Endothelial cell of umbilical vein (primary cell): ENCODE data around the gene TSBP1. TPM values are rescaled to one million over a fixed set of nuclear protein-coding genes. Genes with fewer than 3 reads are reported as not detected.

Experiments
- BruUV-seq: library from RNA; stranded (reverse); fragments of 400-500 nt; replicated peaks from 2 replicates; lab custom pipeline; 2021; lab: Mats Ljungman, UMichigan
- CTCF ChIA-PET: fragments of 300-600, 350-600 bp; sonication (Branson Sonifier 250); formaldehyde crosslinking; loops from one replicate; lab custom pipeline; 2021; ENCODE audit warnings: antibody characterized with exemption, inconsistent platforms; lab: Charles Lee
- POLR2A ChIA-PET: fragments of 300-600, 350-600 bp; sonication (Branson Sonifier 250); formaldehyde crosslinking; loops from one replicate; lab custom pipeline; 2021; ENCODE audit warnings: antibody characterized with exemption, inconsistent platforms; lab: Charles Lee
- DNase-seq: peaks from one replicate; pipeline ENCODE4 v3.0.0-alpha.2; 2011; ENCODE audit warnings: low read depth, low spot score
- FAIRE-seq: peaks from 2 replicates; lab custom pipeline; 2011; peaks lifted over from hg19 to GRCh38; lab: Jason Lieb, UNC
- H2AFZ ChIP-seq: 2 replicates; pipeline ENCODE4 v1.6.0; 2012; ENCODE audit warnings: low read depth, low read length, control low read depth, inconsistent platforms
- H3K27ac ChIP-seq: 2 replicates; pipeline ENCODE4 v1.5.1; 2011; ENCODE audit warnings: low read depth, mild to moderate bottlenecking, control low read depth, low read length, moderate library complexity; ENCODE audit not compliant: insufficient read depth
- H3K27me3 ChIP-seq, 2 experiments: 2 replicates each; pipeline versions ENCODE4 v1.6.0 to v1.6.1; 2011; ENCODE audit warnings: low read length in 2 of 2, mixed read lengths in 1 of 2; ENCODE audit not compliant: control insufficient read depth in 2 of 2, insufficient read depth in 2 of 2
- H3K36me3 ChIP-seq, 2 experiments: 2 replicates in 1 of 2; 3 replicates in 1 of 2; pipeline ENCODE4 v1.5.1; 2011; ENCODE audit warnings: low read length in 2 of 2, mild to moderate bottlenecking in 1 of 2, moderate library complexity in 1 of 2; ENCODE audit not compliant: control insufficient read depth in 2 of 2, insufficient read depth in 2 of 2; ENCODE audit errors: extremely low read depth in 1 of 2
- H3K4me1 ChIP-seq: 3 replicates; pipeline ENCODE4 v1.5.1; 2011; ENCODE audit warnings: mild to moderate bottlenecking, low read length; ENCODE audit not compliant: control insufficient read depth, insufficient read depth; ENCODE audit errors: extremely low read depth
- H3K4me2 ChIP-seq: 2 replicates; pipeline ENCODE4 v1.6.1; 2011; ENCODE audit warnings: low read length, control low read depth, mixed read lengths; ENCODE audit not compliant: insufficient read depth
- H3K4me3 ChIP-seq, 3 experiments: fragments of 200-600 bp in 1 of 3; sonication (generic), shearing (Covaris generic) in 1 of 3; replicated peaks in 1 of 3; 2 replicates each; pipeline ENCODE4 v1.5.1; 2011 to 2016; ENCODE audit warnings: control low read depth in 3 of 3, low read length in 3 of 3, mild to moderate bottlenecking in 2 of 3, inconsistent platforms in 1 of 3, low read depth in 1 of 3, moderate library complexity in 1 of 3; ENCODE audit not compliant: insufficient read depth in 1 of 3
- H3K79me2 ChIP-seq: 2 replicates; pipeline ENCODE4 v1.6.0; 2012; ENCODE audit warnings: low read length, inconsistent platforms; ENCODE audit not compliant: control insufficient read depth, insufficient read depth
- H3K9ac ChIP-seq: replicated peaks from 2 replicates; pipeline ENCODE3; 2011; ENCODE audit warnings: low read length, control low read depth; ENCODE audit not compliant: insufficient read depth; ENCODE audit errors: extremely low read depth
- H3K9me1 ChIP-seq: replicated peaks from 3 replicates; pipeline ENCODE4 v1.6.0; 2011; ENCODE audit warnings: mild to moderate bottlenecking, low read length; ENCODE audit not compliant: control insufficient read depth, insufficient read depth; ENCODE audit errors: extremely low read depth
- H3K9me3 ChIP-seq: replicated peaks from 2 replicates; pipeline ENCODE4 v1.5.1; 2012; ENCODE audit warnings: low read length, inconsistent platforms; ENCODE audit not compliant: control insufficient read depth, insufficient read depth
- H4K20me1 ChIP-seq: replicated peaks from 2 replicates; pipeline ENCODE3; 2011; ENCODE audit warnings: mild to moderate bottlenecking, low read length; ENCODE audit not compliant: control insufficient read depth, insufficient read depth; ENCODE audit errors: extremely low read depth
- CTCF ChIP-seq, 2 donors: IDR thresholded peaks; 1 replicate in 1 of 2; 2 replicates in 1 of 2; pipeline ENCODE4 v1.5.1; 2011; ENCODE audit warnings: low read length in 2 of 2, mild to moderate bottlenecking in 2 of 2, moderate library complexity in 2 of 2, control low read depth in 1 of 2, inconsistent platforms in 1 of 2, low read depth in 1 of 2; ENCODE audit not compliant: insufficient read depth in 1 of 2; ENCODE audit errors: extremely low read depth in 1 of 2
- EZH2 ChIP-seq: IDR thresholded peaks from 2 replicates; pipeline ENCODE4 v1.6.1; 2012; ENCODE audit warnings: borderline replicate concordance, low read depth, mild to moderate bottlenecking, moderate library complexity, low read length, inconsistent platforms; ENCODE audit not compliant: severe bottlenecking
- FOS ChIP-seq: IDR thresholded peaks from 2 replicates; pipeline ENCODE4 v1.6.1; 2011; ENCODE audit warnings: mild to moderate bottlenecking, low read length, moderate library complexity, borderline replicate concordance; ENCODE audit not compliant: insufficient read depth
- GATA2 ChIP-seq: IDR thresholded peaks from 2 replicates; pipeline ENCODE4 v1.7.0; 2011; ENCODE audit warnings: low read depth, mild to moderate bottlenecking, moderate library complexity, mixed read lengths, low read length; ENCODE audit not compliant: insufficient read length, insufficient read depth
- JUN ChIP-seq: IDR thresholded peaks from 2 replicates; pipeline ENCODE4 v1.6.1; 2011; ENCODE audit warnings: borderline replicate concordance, low read depth; ENCODE audit not compliant: insufficient read length, insufficient read depth
- MYC ChIP-seq: IDR thresholded peaks from one replicate; pipeline ENCODE4 v1.6.1; 2011; ENCODE audit warnings: mild to moderate bottlenecking, low read depth, low read length
- POLR2A ChIP-seq: IDR thresholded peaks from 2 replicates; pipeline ENCODE4 v1.6.1; 2012; ENCODE audit warnings: low read depth, mild to moderate bottlenecking, control low read depth, low read length
- POLR2AphosphoS5 ChIP-seq: IDR thresholded peaks from 2 replicates; pipeline ENCODE4 v1.6.1; 2012; ENCODE audit warnings: low read depth, mild to moderate bottlenecking, control low read depth, low read length, moderate library complexity; ENCODE audit not compliant: insufficient read depth
- dilution Hi-C: fragments of 300-500 bp; cut with MboI; formaldehyde crosslinking; loops from one replicate; pipeline ENCODE4 v1.15.0; 2019; ENCODE audit warnings: low sequenced_read_pairs; ENCODE audit not compliant: extremely low pct_ligation_motif_present
- intact Hi-C: fragments of 100-400 bp; cut with micrococcal nuclease; formaldehyde crosslinking; loops from one replicate; pipeline ENCODE4 v1.10.0; 2022
- polyA plus RNA-seq, 4 experiments: library from polyadenylated mRNA; depleted of rRNA in 3 of 4; stranded (reverse) in 3 of 4; unstranded in 1 of 4; fragments of >200 nt; gene quantifications; 2 replicates each; pipeline versions ENCODE4 v1.2.1 to v1.2.3, GENCODE V29; 2011 to 2012; ENCODE audit warnings: missing spikeins in 1 of 4
- total RNA-seq: library from RNA; stranded (reverse); gene quantifications from 2 replicates; pipeline ENCODE4 v1.2.3, GENCODE V29; 2021
- TF ChIP-seq, protein P1 (sequence below): IDR thresholded peaks from 2 replicates; pipeline ENCODE4 v1.6.1; 2011; ENCODE audit not compliant: insufficient read depth, insufficient read length

TSBP1 gene
- total and polyA plus RNA-seq, 2 donors (not counting 3 experiments of a cell fraction or from before 2014, with no cell fraction given) = not detected

- no peaks in the 10 kb centered on the region for H3K9me3 ChIP-seq
- no peaks in the 10 kb centered on the region for H3K9me1 ChIP-seq
- no peak overlapping the region for H3K9ac ChIP-seq
- CTCF ChIA-PET = interaction anchor here (1.0 kb wide), 2 partner anchors 15 to 49 kb away, joined by 3 to 4 read pairs; no protein-coding TSS in a partner anchor
- no peak overlapping the region for H3K4me2 ChIP-seq
- H3K4me3 ChIP-seq = no peak overlapping the region
- H3K36me3 ChIP-seq = no peaks in the 10 kb centered on the region
- H2AFZ ChIP-seq = no peak overlapping the region
- no peak overlapping the region for H3K27ac ChIP-seq
- no peaks in the 10 kb centered on the region for H4K20me1 ChIP-seq
- no TSS peak for BruUV-seq
- no peaks in the 10 kb centered on the region for H3K79me2 ChIP-seq
- dilution Hi-C loops = no loop called here
- no peak for DNase-seq
- H3K27me3 ChIP-seq = peaks cover 12% of the 10 kb centered on the region in 2 experiments
- H3K4me1 ChIP-seq = peaks cover 10% of the 10 kb centered on the region
- no peak for FAIRE-seq
- POLR2A ChIA-PET = no interaction called here
- TF ChIP-seq GATA2 = no peak
- TF ChIP-seq POLR2A = no peak
- no peak for TF ChIP-seq POLR2AphosphoS5
- no peak for TF ChIP-seq EZH2
- TF ChIP-seq JUN = no peak
- TF ChIP-seq, protein P1, sequence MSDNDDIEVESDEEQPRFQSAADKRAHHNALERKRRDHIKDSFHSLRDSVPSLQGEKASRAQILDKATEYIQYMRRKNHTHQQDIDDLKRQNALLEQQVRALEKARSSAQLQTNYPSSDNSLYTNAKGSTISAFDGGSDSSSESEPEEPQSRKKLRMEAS = no peak
- TF ChIP-seq FOS = no peak
- TF ChIP-seq CTCF (IDR thresholded peaks at IDR 0.05; ENCODE audit: extremely low read depth in 1 of 2, insufficient read depth in 1 of 2, low read depth in 1 of 2, low read length in 2 of 2) = no peak
- TF ChIP-seq MYC = no peak
- intact Hi-C loops = no loop called here
These were observed 77.1 kb downstream of the TSBP1 start for GRCh38 chr6:32294566-32294965.
